Iris pigment epithelial cell (primary cell): ENCODE measurements around the gene SART3.
"Not testable (repeated sequence)": the region's sequence is repeated elsewhere in the genome, so short reads cannot be mapped to it uniquely, and the experiment has no call there.

ENCODE experiments used
- DNase-seq: peaks from one replicate; pipeline ENCODE4 v3.0.0-alpha.2; 2011; ENCODE audit warnings: low read depth

SART3 gene

DNA sequence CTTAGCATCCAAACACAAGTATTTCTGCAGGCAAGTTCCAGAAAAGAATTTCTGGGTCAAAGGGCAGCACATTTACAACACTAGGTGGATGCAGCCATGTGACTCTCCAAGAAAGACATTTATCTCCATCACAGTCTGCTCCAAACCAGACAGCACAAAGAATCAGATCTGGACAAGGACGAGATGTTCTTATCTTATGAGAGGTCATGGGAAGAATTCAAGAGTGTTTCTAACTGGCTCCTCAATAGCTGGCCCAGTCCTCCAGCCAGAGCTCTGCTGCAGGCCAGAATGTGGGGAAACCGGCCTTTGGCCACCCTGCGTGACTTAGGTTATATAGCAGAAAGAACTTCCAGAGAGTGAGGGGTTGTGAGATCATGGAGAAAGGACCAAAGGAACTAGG is 19.6 kb upstream of the SART3 start:
- DNase-seq, result peak; percentile 57

DNA sequence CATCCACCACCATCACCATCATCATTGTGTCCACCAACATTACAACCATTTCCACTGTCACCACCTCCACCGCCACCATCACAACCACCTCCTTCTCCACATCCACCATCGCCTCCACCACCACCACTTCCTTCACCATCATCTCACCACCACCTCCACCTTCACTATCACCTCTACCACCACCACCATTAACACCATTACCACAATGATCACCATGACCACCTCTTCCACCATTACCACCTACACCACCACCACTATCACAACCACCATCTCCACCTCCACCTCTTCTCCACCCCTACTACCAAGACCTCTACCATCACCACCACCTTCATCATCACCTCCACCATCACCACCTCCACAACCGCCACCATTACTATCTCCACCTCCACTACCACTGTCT is 17.8 kb upstream of the SART3 start:
- no peak for DNase-seq

DNA sequence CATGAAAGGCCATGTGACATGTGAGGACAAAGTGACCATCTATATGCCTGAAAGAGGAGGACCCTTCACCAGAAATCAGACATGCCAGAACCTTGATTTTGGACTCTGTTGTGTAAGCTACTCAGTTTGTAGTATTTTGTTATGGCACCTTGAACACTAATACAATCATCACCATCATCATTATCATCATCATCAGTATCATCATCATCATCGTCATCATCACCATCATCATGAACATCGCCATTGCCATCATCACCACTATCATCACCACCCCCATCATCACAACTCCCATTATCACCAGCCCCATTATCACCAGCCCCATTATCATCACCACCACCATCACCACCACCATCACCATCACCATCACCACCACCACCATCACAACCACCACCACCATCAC is 17.3 kb upstream of the SART3 start:
- no peak for DNase-seq

DNA sequence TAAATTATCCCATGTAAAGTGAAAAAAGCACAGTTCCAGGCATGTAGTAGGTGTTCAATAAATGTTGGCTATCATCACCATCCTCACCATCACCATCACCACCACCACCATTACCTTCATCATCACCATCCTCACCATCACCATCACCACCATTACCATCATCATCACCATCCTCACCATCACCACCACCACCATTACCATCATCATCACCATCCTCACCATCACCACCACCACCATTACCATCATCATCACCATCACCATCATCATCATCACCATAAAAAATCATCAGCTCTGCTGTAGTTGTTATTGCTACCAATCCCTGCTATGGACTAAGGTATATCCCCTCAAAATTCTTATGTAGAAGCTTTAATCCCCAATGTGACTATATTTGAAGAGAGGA is 16.5 kb upstream of the SART3 start:
- no peak for DNase-seq

DNA sequence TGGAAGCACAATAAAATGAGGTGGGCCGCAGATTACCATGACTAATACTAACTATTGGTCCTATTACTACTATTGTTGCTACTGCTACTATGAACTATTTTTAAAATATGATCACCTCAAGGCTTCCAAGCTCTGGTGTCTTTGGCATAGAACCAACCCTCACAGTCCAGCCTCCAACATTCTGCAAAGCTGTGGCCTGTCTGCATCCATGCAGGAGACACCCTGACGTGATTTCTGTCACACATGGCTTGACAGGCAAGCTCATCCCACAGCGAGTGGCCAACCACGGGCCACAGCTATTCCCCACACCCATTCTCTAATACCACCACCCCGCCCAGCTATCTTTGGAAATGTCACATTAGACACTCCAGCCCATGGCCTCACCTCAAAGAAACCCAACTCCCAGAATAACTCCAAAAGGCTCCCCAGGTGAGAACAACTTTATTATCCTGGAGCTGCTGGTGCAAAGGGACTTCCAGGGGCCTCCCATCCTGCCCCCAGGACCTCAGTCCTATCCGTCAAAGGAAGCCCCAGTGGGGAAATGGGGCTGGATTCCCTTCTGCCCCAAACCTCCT is 15.8 kb upstream of the SART3 start:
- DNase-seq, result no peak

DNA sequence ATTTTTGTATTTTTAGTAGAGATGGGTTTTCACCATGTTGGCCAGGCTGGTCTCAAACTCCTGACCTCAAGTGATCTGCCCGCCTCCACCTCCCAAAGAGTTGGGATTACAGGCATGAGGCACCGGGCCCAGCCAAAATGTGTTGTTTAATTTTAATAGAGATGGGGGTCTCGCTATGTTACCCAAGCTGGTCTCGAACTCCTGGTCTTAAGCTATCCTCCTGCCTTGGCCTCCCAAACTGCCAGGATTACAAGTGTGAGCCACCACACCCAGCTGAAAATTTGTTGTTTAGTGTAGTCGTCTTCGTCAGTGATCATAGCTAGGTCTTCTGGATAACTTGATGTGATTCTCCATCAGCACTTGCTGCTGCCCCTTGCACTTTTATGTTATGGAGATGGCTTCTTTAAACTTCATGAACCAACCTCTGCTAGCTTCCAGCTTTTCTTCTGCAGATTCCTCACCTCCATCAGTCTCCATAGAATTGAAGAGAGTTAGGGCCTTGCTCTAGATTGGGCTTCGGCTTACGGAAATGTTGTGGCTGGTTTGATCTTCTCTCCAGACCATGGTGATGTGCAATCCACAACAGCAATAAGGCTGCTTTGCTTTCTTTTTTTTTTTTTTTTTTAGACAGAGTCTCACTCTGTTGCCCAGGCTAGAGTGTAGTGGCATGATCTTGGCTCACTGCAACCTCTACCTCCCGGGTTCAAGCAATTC is 14.4 kb upstream of the SART3 start:
- DNase-seq, result no peak

DNA sequence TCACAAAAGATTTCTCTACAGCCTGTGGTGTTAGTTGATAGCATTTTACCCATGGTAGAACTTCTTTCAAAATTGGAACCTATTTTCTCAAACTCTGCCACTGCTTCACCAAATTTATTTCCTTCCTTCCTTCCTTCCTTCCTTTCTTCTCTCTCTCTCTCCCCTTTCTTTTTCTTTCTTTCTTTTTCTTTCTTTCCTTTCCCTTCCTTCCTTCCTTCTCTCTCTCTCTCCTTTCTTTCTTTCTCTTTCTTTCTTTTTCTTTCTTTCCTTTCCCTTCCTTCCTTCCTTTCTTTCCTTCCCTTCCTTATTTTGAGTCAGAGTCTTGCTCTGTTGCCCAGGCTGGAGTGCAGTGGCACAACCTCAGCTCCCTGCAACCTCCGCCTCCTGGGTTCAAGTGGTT is 13.3 kb upstream of the SART3 start:
- not testable (repeated sequence) for DNase-seq

DNA sequence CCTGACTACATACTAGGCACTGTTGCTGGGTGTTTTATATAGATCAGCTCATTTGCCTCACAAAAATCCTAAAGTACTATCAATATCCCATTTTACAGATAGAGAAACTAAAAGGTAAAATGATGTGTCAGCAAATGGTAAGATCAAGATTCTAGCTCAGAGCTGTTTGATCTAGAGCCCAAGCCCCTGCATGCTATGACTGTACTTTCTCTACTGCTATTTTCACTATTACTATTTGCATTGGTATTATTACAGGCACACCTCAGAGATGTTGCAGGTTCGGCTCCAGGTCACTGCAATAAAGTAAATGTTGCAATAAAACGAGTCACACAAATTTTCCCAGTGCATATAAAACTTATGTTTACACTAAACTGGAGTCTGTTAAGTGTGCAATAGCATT is 12.3 kb upstream of the SART3 start:
- DNase-seq, result no peak

DNA sequence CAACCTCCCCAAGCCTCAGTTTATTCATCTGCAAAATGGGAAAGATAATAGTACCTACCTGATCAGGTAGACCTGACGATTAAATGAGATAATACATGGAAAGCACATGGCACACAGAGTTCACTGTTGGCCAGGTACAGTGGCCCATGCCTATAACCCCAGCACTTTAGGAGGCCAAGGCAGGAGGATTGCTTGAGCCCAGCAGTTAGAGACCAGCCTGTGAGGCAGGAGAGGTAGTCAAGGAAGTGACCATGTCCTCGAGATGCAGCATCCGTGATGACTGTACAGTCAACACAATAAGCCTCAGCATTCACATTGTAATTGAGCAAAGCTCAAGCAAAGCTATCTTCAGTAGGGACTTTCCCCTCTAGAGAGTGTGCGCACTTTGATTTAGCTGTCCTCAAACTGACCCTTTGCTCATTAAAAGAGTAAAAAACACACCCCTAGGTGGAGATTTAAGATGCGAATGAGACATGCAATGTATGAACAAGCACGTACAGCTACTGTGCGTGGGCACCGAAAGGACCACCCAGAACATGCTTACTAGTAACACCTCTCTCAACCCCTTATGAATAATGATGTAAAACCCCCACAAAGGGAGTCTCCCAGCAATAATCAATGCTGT is 11.3 kb upstream of the SART3 start:
- peak; percentile 21 for DNase-seq

DNA sequence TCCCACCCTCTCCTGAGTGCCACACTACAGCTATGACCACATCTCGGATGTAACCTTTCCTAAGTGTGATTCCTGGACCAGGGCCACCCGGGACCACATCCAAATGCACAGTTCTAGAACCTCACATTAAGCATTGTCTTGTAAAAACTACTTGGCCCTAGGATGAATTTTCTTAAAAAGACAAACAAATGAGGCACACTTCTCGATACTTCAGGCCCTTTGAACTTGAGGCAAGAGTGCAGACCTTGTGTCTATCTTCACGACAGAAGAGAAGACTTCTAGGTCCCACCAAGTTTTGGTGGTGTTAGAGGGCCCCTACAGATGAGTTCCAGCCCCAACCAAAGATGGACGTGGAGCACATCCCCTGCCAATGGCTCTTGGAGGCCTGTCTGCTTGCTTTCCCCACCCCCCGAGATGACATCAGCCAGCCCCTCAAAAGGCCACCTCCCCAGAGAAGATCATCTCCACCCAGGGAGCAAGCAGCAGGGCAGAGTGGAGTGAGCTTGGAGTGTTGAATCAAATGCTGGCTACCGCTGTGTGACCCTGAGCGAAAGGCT is 10.7 kb upstream of the SART3 start:
- no peak for DNase-seq

DNA sequence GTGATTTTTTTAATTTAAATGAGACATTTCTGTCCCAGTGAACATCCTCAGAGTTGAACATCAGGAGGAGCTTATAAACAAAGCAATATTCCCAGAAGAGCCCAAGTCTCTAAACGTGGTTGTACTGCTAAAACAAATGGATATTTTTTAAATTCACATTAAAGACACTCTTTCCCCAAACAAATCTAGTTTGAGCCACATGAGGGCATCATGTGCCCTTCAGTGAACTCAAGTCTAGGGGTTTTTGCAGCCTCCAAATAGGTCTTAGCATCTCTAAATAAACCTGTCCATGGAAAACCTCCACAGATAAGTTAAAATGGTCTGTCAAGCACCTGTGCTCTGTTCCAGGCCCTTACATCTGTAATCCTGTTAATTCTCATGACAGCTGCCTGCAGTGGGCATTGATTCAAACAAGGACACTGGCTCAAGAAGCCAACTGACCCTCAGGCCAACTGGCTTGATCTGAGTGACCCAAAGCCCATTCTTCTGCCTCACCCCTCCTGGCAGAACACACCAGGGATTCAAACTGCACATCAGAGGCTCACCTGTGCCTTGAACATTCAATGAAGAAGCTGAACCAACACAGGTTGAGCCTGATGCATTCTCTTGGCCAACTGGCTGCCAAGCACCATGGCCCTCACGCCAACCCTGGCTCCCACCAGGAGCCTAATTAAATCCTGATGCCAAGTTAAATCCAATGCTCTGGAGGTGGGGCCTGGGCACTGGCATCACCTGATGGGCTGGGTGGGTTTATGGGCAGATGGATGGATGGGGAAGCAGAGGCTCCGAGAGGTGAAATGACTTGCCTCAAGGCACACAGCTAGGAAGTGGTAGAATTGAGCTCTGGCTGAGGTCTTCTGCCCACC is 10.0 kb upstream of the SART3 start:
- DNase-seq, result peak; percentile 51

DNA sequence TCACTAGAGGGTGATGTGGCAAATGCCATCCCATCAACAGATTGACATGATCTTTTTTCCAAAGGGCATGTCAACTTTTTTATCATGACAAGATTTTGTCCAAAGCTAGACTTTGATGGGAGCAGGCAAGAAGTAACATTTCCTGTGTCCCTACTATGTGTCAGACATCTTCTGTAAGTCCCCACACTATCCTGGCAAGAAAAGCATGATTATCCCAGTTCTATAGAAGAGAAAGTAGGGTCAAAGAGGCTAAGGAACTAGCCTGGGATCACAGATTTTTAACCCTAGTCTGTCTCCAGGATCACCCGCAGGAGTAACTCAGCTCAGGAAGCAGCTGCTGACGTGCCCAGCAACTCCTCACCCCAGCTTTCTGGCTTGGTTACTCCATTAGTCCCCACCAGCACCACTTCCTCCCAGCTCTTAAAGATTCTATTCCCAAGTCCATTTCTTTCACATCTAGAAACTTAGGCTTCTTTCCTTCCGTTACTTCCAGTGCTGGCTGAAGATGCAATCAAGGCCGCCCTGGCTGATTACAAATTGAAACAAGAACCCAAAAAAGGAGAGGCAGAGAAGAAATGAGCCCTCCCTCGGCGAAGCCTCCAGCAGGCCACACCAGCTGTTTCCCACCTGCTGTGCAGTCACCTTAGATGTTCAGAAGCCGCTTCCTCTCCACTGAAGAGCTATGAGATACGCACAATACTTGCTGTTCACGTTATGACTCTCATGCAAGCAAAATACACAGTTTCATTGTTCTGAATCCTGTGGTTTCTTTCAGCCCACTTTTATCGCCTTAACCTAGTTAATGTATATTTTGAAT is 7.6 kb upstream of the SART3 start:
- no peak for DNase-seq

DNA sequence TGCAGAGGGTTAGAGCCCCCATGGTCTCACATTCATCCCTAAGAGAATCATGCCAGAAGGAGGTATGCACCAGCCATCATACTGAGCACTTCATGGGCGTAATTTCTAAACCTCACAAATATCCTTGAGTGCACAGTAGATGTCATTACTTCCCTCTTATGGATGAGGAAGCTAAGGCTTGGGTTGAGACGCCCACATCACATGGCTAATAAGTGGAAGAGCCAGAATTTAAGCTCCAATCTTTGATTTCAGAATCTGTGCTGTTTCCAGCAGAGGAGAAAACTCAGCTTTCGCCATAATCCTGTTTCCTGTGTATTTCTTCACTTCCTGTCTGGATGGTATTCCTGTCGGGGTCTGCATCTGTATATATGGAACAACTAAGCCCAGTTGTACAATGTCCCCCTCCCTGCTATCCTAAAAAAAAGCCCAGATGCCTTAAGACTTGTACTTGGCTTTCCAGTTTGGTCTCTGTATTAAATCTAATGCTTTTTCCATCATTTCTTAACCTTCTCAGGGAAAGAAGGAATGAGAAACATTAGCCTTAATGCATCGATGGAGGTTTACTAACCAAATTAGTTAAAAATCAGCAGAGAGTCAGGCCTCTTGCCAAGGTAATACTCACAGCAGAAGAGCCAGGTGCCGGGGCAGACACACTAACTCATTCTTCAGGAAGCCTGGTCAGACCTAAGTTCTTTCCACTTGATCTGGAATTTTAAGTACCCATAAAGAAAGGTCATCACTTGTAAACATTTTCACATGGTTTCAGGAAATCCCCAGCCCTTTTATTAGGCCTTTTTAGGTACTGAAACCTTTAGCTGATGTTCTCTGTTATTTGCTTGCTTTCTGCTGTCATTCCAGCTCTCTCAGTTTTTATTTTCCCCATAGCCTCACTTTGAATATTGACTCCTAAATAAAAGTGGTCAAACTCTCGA is 6.7 kb upstream of the SART3 start:
- DNase-seq, result peak; percentile 55

DNA sequence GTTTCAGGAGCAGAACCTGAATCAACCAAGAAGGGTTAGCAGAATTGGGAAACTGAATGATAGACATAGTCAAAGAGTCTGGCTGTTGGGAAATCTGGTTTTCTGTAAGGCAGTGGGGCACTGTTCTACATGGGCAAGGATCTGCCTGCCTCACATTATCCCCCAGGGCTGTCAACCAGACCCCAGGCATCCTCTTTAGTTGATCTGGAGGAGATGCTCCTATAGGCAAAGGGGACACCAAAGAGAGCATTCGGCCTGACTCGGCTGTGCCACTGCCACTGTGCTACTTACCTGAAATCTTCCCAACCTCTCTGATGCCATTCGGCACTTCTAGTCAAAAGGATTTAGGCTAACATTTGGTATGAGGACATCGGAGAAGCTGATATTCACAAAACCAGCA is 5.5 kb upstream of the SART3 start:
- no peak for DNase-seq

DNA sequence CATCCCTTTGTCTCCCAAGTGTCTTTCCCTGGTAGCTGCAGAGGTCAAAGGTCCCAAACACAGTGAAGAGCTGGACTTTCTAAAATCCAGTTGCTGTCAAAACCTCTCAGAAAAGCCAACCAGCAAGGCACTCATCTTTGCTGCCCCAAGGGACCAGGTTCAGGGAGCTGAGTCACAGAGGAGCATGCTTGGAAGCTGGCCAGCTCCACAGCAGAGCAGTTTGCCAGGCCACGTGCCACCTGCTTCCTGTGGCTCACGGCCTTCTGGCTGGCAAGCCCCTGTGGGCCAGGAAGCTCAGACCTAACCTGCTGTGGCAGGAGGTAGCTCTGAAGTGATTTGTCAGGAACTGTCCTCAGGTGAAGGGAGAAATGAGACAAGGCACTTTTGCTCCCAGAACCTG is 5.0 kb upstream of the SART3 start:
- peak; percentile 72 for DNase-seq

DNA sequence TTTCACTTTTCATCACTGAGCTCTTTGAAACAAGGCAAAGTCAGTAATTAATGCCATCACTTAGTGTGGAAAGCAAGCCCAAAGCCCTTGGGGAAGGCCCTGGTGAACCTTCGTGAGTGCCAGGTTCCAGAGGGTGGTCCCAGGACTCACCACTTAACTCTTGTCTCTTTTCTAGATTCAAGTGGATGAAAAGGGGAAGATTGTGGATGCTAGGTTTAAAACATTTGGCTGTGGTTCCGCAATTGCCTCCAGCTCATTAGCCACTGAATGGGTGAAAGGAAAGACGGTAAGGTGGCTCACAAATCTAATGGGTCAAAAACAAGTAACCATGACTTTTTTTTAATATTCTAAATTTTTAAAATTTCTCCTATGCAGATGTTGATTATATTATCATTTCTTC is 4.2 kb upstream of the SART3 start:
- no peak for DNase-seq

DNA sequence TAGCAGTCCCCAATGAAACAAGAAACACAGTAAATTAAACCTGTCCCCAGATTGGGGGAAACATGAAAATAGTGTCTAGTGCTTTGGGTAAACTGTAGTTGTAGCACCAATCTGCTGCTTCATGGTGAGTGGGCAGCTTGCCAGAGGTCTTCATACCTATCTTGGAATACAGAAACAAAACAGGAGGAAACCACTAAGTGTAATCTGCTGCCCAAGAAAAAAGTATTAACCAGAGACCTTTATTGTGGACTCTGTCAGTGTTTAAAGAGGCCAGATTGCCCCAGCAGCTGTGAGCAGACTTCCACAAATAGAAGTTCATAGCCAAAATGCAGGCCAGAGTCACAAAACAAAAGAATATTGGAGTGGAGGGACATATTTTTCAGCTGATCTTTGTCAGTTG is 3.8 kb upstream of the SART3 start:
- DNase-seq, result no peak

DNA sequence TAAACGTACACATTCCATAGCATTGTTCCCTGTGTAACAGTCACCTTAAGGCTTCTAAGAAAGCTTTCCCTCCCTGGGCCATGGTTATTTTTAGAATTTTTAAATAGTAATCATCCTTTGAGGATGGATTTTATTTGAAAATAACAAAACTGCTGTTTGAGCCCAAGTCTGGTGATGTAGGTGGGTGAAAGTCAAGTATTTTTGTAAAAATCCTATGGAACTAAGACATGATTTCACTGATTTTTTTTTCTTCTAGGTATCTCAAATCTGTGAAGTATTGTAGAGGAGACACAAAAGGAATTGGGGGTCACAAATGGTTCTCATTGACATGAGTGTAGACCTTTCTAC is 2.8 kb upstream of the SART3 start:
- DNase-seq, result no peak

DNA sequence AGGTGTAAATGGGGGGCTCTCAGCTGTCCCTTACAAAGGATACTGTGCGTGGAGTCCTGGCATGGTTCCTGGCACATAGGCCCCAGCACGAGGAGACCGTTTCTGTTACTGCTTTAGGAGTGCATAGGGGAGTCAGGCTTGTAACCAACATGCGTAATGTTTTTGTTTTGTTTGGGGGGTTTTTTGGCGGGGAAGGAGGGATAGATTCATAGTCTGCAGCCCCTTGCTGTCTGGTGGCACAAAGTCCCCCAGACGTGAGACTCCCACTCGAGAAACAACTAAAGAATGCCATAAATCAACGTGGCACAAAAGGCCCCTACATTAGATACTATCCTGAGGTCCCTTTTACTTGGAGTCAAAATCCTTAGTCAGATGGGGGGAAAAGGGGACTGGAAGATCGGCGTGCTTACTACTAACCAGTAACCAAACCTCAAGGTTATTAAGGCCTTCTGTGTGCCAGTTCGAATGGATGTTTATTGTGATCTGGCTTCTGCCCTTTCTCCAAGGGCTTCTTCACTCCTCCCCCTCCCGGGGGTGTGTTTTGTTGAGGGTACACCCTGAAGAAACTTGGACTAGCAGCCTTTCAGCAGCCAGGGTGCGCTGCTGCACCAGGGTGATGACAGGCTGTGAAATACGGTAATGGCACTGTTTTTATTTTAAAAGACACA is 2.3 kb upstream of the SART3 start:
- DNase-seq, result peak; percentile 88
